Stimulated activated naive B cell treated with anti-CD40 and anti-IgM and Interleukin-4, amounts not matched to agents 10 μg/mL and 1 μg/mL and 100 μg/mL, for 72 hours (primary cell): ENCODE results near the gene DKKL1.

Experiments used
- ATAC-seq, 2 donors: fragments of 150-1000 bp; cut with Tn5 transposase; replicated peaks; 2 replicates each; pipeline ENCODE4 v1.10.0; 2021; ENCODE audit warnings: moderate library complexity in 1 of 2
- DNase-seq: peaks from one replicate; pipeline ENCODE4 v3.0.0; 2021
- H3K27ac Mint-ChIP-seq: one replicate; pipeline ENCODE4 v1.8.0; 2022; ENCODE audit warnings: mild to moderate bottlenecking, mixed read lengths
- H3K27me3 Mint-ChIP-seq, 2 donors: one replicate each; pipeline ENCODE4 v1.8.0; 2022; ENCODE audit warnings: mixed read lengths in 2 of 2
- H3K36me3 Mint-ChIP-seq, 2 donors: one replicate each; pipeline ENCODE4 v1.8.0; 2022; ENCODE audit warnings: mixed read lengths in 2 of 2, mild to moderate bottlenecking in 1 of 2
- H3K4me1 Mint-ChIP-seq, 2 donors: one replicate each; pipeline ENCODE4 v1.8.0; 2022; ENCODE audit warnings: mixed read lengths in 2 of 2, mild to moderate bottlenecking in 1 of 2
- H3K4me3 Mint-ChIP-seq, 2 donors: one replicate each; pipeline ENCODE4 v1.8.0; 2022; ENCODE audit warnings: mild to moderate bottlenecking in 2 of 2, mixed read lengths in 2 of 2, moderate library complexity in 1 of 2
- H3K9me3 Mint-ChIP-seq, 2 donors: one replicate each; pipeline ENCODE4 v1.8.0; 2022; ENCODE audit warnings: mixed read lengths in 2 of 2, mild to moderate bottlenecking in 1 of 2

The DKKL1 gene

GRCh38 chr19:49343123-49343522, 20.6 kb upstream of the DKKL1 start:
- peak in 1 of 2 donors; percentile 15 for ATAC-seq
- H3K9me3 Mint-ChIP-seq = peaks cover 5 to 12% of the 10 kb centered on the region in 2 donors
- no peak overlapping the region for H3K4me3 Mint-ChIP-seq

GRCh38 chr19:49344505-49345423, 18.9 kb upstream of the DKKL1 start:
- Mint-ChIP-seq H3K9me3 (peaks cover 5 to 7% of the 10 kb centered on the region in 2 donors), H3K4me3 (no peak overlapping the region), H3K27me3 (no peaks in the 10 kb centered on the region), H3K36me3 (peaks cover 19 to 31% of the 10 kb centered on the region in 2 donors), H3K27ac (no peak overlapping the region), H3K4me1 (peaks cover 46 to 56% of the 10 kb centered on the region in 2 donors)
- no peak for ATAC-seq
- DNase-seq = no peak

More at GRCh38 chr19:49343123-49343522, 20.6 kb upstream of the DKKL1 start:
- H3K4me1 Mint-ChIP-seq = peaks cover 51 to 64% of the 10 kb centered on the region in 2 donors
- H3K27ac Mint-ChIP-seq = no peak overlapping the region
- H3K36me3 Mint-ChIP-seq = peaks cover 32 to 42% of the 10 kb centered on the region in 2 donors
- H3K27me3 Mint-ChIP-seq = no peaks in the 10 kb centered on the region
- DNase-seq = no peak

GRCh38 chr19:49347191-49347590, 16.5 kb upstream of the DKKL1 start:
- peaks cover 11 to 22% of the 10 kb centered on the region in 2 donors for H3K36me3 Mint-ChIP-seq
- ATAC-seq (no peak), DNase-seq (no peak)
- H3K27me3 Mint-ChIP-seq = no peaks in the 10 kb centered on the region
- no peak overlapping the region for H3K27ac Mint-ChIP-seq
- peaks cover 3% of the 10 kb centered on the region in 2 donors for H3K9me3 Mint-ChIP-seq
- peaks cover 30 to 31% of the 10 kb centered on the region in 2 donors for H3K4me1 Mint-ChIP-seq
- H3K4me3 Mint-ChIP-seq = no peak overlapping the region

- H3K4me3 Mint-ChIP-seq = no peak overlapping the region
- H3K9me3 Mint-ChIP-seq = peaks cover 3% of the 10 kb centered on the region in 2 donors
- peak overlapping the region; percentile 60 for H3K27ac Mint-ChIP-seq
- ATAC-seq (peak; percentile 77), DNase-seq (no peak)
- H3K4me1 Mint-ChIP-seq = peaks cover 25% of the 10 kb centered on the region in 2 donors
- peaks cover 8 to 18% of the 10 kb centered on the region in 2 donors for H3K36me3 Mint-ChIP-seq
- H3K27me3 Mint-ChIP-seq = no peaks in the 10 kb centered on the region
These were observed 15.8 kb upstream of the DKKL1 start for GRCh38 chr19:49347835-49348234.

- ATAC-seq (no peak), DNase-seq (no peak)
- Mint-ChIP-seq H3K36me3 (peaks cover 8 to 15% of the 10 kb centered on the region in 2 donors), H3K4me3 (no peak overlapping the region), H3K27ac (no peak overlapping the region), H3K9me3 (peaks cover 3% of the 10 kb centered on the region in 2 donors), H3K4me1 (peaks cover 20 to 25% of the 10 kb centered on the region in 2 donors), H3K27me3 (no peaks in the 10 kb centered on the region)
These were observed 15.1 kb upstream of the DKKL1 start for GRCh38 chr19:49348305-49349189.

GRCh38 chr19:49349567-49349966, 14.1 kb upstream of the DKKL1 start:
- no peak for DNase-seq
- no peaks in the 10 kb centered on the region for H3K27me3 Mint-ChIP-seq
- peaks cover 18 to 25% of the 10 kb centered on the region in 2 donors for H3K4me1 Mint-ChIP-seq
- H3K27ac Mint-ChIP-seq = no peak overlapping the region
- no peak overlapping the region for H3K4me3 Mint-ChIP-seq
- H3K9me3 Mint-ChIP-seq = peaks cover 3% of the 10 kb centered on the region in 2 donors
- ATAC-seq = no peak
- H3K36me3 Mint-ChIP-seq = peaks cover 7 to 14% of the 10 kb centered on the region in 2 donors

GRCh38 chr19:49355909-49356353, 7.7 kb upstream of the DKKL1 start:
- peak; percentile 19 to 31 for ATAC-seq
- no peak for DNase-seq
- Mint-ChIP-seq H3K9me3 (no peaks in the 10 kb centered on the region), H3K27ac (no peak overlapping the region), H3K27me3 (peaks cover 0 to 4% of the 10 kb centered on the region in 2 donors), H3K4me1 (peaks cover 28 to 44% of the 10 kb centered on the region in 2 donors), H3K36me3 (no peaks in the 10 kb centered on the region), H3K4me3 (peak overlapping the region; percentile 37 to 67)

- Mint-ChIP-seq H3K4me1 (peaks cover 28 to 46% of the 10 kb centered on the region in 2 donors), H3K9me3 (no peaks in the 10 kb centered on the region), H3K36me3 (no peaks in the 10 kb centered on the region), H3K4me3 (peak overlapping the region in 1 of 2 donors; percentile 67), H3K27me3 (peaks cover 0 to 4% of the 10 kb centered on the region in 2 donors), H3K27ac (peak overlapping the region; percentile 15)
- no peak for DNase-seq
- no peak for ATAC-seq
These were observed 7.3 kb upstream of the DKKL1 start for GRCh38 chr19:49356382-49356781.

- Mint-ChIP-seq H3K4me1 (peaks cover 28 to 53% of the 10 kb centered on the region in 2 donors), H3K27me3 (peaks cover 0 to 4% of the 10 kb centered on the region in 2 donors), H3K4me3 (peak overlapping the region; percentile 9 to 29), H3K27ac (peak overlapping the region; percentile 87), H3K36me3 (no peaks in the 10 kb centered on the region), H3K9me3 (no peaks in the 10 kb centered on the region)
- DNase-seq = no peak
- ATAC-seq = peak; percentile 53 to 55
These were observed 6.5 kb upstream of the DKKL1 start for GRCh38 chr19:49357186-49357585.

GRCh38 chr19:49359851-49360820, 3.5 kb upstream of the DKKL1 start:
- peak overlapping the region in 1 of 2 donors; percentile 8 for H3K4me3 Mint-ChIP-seq
- H3K27me3 Mint-ChIP-seq = peaks cover 0 to 4% of the 10 kb centered on the region in 2 donors
- H3K9me3 Mint-ChIP-seq = no peaks in the 10 kb centered on the region
- peaks cover 24 to 53% of the 10 kb centered on the region in 2 donors for H3K4me1 Mint-ChIP-seq
- no peaks in the 10 kb centered on the region for H3K36me3 Mint-ChIP-seq
- peak in 1 of 2 donors; percentile 9 for ATAC-seq
- no peak for DNase-seq
- peak overlapping the region; percentile 54 for H3K27ac Mint-ChIP-seq

- Mint-ChIP-seq H3K27me3 (peaks cover 0 to 4% of the 10 kb centered on the region in 2 donors), H3K27ac (peak overlapping the region; percentile 48), H3K9me3 (no peaks in the 10 kb centered on the region), H3K4me1 (peaks cover 10 to 39% of the 10 kb centered on the region in 2 donors), H3K4me3 (peak overlapping the region; percentile 4 to 47), H3K36me3 (no peaks in the 10 kb centered on the region)
- DNase-seq (no peak), ATAC-seq (no peak)
These were observed 2.1 kb upstream of the DKKL1 start for GRCh38 chr19:49361438-49362047.

- no peak for DNase-seq
These were observed 1.4 kb upstream of the DKKL1 start, which contains the start of gene TEAD2 for GRCh38 chr19:49362048-49362928. TSS of gene TEAD2 (minus strand) at chr19:49362416. CDS start at chr19:49360075, 2,341 bp downstream.

More at GRCh38 chr19:49362048-49362928, 1.4 kb upstream of the DKKL1 start, which contains the start of gene TEAD2:
- ATAC-seq = peak in 1 of 2 donors; percentile 5
- Mint-ChIP-seq H3K27me3 (no peaks in the 10 kb centered on the region), H3K4me3 (peak within 1 kb of the TSS; percentile 4 to 47), H3K27ac (peak within 1 kb of the TSS; percentile 48), H3K4me1 (peaks cover 3 to 32% of the 10 kb centered on the region in 2 donors), H3K9me3 (no peaks in the 10 kb centered on the region), H3K36me3 (no peaks in the 10 kb centered on the region)
